Astrocyte of the cerebellum (primary cell): ENCODE results near the gene ATXN1.

Source experiments
- DNase-seq: peaks from one replicate; pipeline ENCODE4 v3.0.0-alpha.2; 2011; ENCODE audit warnings: low read depth
- H3K4me3 ChIP-seq: 2 replicates; pipeline ENCODE4 v1.5.1; 2011; ENCODE audit warnings: mild to moderate bottlenecking, low read depth, low read length, moderate library complexity
- in situ Hi-C: cut with HindIII; loops from 2 replicates; pipeline ENCODE4 v1.10.0; 2017; ENCODE audit warnings: low sequenced_read_pairs
- TF ChIP-seq, protein P1 (sequence below): IDR thresholded peaks from 2 replicates; pipeline ENCODE4 v1.5.1; 2012; ENCODE audit warnings: low read length, low read depth, moderate library complexity, mild to moderate bottlenecking; ENCODE audit errors: missing control alignments

ATXN1 gene

DNA sequence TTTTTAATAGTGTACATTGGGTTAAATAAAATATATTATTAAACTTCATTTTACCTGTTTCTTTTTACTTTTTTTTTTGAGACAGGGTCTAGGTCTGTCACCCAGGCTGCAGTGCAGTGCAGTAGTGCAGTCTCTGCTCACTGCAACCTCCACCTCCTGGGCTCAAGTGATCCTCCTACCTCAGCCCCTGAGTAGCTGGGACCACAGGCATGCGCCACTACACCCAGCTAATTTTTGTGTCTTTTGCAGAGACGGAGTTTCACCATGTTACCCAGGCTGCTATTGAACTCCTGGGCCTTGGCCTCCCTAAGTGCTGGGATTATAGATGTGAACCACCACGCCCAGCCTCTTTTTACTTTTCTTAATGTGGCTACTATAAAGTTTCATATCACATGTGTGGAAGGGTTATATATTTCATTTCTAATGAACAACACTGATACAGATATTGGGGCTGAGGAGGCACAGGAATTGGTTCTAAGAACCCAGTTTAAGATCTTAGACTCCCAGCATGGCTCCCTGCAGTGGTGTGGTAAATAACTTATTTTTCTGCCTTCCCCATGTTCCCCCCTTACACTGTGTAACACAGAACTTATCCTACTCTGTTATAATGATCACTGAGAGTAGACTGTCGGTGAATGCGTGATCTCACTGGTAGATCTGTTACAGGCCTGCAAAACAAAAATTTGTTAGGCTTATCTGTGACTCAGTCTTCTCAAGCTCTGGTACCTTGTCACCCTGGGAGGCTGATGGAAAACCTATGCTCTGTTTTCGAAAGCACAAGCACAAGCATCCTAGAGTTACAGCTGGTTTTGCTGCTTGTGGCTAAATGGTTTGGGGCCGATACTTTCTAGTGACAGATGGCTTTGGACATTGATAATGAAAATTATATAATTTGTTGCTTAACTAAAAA lies 5.8 kb upstream of the ATXN1 start:
- in situ Hi-C loops: loop anchor here (10.0 to 25.0 kb wide), 2 partner anchors 188 to 255 kb away; no protein-coding TSS in a partner anchor
- no peak for DNase-seq
- no peak overlapping the region for H3K4me3 ChIP-seq
- TF ChIP-seq, protein P1, sequence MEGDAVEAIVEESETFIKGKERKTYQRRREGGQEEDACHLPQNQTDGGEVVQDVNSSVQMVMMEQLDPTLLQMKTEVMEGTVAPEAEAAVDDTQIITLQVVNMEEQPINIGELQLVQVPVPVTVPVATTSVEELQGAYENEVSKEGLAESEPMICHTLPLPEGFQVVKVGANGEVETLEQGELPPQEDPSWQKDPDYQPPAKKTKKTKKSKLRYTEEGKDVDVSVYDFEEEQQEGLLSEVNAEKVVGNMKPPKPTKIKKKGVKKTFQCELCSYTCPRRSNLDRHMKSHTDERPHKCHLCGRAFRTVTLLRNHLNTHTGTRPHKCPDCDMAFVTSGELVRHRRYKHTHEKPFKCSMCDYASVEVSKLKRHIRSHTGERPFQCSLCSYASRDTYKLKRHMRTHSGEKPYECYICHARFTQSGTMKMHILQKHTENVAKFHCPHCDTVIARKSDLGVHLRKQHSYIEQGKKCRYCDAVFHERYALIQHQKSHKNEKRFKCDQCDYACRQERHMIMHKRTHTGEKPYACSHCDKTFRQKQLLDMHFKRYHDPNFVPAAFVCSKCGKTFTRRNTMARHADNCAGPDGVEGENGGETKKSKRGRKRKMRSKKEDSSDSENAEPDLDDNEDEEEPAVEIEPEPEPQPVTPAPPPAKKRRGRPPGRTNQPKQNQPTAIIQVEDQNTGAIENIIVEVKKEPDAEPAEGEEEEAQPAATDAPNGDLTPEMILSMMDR: no peak

DNA sequence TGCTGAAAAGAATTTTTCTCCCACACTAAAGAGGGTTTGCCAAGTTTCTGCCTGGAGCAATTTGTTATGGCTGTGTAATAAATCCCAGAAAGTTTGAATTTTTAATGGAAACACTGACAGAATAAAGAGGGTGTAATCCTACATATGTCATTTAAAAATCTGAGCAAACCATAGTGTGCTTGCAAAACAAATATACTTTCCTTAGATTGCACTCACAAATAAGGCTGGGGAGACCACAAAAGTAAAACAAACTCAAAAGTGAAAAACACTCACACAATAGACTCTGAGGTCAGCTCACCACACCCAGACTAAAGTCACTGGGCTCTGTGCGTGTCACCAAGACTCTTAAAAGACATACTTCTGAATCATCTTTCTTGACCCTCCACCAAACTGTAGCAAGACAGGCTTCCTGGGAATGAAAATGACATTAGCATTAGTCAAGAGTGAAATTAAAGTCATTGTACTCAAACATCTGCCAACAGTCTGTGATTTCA lies 4.8 kb upstream of the ATXN1 start:
- DNase-seq: no peak
- TF ChIP-seq, protein P1: no peak
- in situ Hi-C loops: loop anchor here (10.0 to 25.0 kb wide), 2 partner anchors 189 to 254 kb away; no protein-coding TSS in a partner anchor
- no peak overlapping the region for H3K4me3 ChIP-seq

DNA sequence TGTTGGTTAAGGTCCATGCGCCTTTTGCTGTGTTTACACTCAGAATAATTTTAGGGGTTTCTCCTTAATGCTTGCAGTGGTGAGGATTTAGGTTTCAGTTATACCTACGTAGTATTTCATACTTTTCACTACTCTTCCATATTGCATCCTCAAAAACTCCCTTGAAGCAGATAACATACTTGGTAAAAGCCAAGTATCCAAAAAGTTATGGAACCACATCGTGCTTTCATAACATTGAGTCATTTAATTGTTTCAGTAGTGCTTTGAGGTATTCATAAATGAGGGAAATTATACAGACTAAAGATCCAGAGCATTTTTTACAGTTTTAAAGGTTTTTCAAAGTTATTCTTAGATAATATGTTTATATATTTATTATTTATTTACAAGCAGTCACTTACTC lies 4.0 kb upstream of the ATXN1 start:
- in situ Hi-C loops: loop anchor here (10.0 to 25.0 kb wide), 2 partner anchors 190 to 253 kb away; no protein-coding TSS in a partner anchor
- DNase-seq: no peak
- no peak overlapping the region for H3K4me3 ChIP-seq
- TF ChIP-seq, protein P1: no peak

DNA sequence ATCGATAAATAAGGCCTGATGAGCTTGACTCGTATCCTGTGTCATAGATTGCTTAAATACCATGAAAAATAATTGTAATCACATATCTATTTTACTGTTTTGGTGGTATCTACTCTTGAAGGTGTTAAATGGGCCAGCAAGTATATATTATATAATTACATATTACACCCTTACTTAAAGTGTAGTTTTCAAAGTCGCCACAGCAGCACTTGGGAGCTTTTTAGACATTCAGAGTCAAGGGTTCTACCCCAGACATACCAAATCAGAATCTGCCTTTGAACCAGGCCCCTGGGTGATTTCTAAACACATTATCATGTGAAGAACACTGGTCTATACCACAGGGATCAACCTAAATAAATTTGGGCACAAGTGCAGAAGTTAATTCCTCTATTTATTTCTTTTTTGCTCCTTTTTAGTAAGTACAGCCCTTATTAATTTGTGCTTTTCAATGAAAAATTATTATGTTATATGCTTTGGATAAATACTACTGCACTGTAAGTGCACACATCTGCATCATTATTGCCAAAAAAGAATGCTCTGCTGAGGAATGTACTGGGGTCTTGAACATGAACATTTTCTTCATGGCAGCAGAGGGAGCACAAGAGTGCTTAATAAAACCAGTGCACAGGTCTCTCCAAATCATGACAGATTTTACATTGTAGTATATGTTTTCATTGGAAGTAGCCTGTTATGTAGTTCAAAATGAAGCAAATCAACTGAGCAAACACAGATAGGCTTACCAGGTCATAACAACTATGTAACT lies 3.1 kb upstream of the ATXN1 start:
- in situ Hi-C loops: loop anchor here (10.0 to 25.0 kb wide), 2 partner anchors 190 to 252 kb away; no protein-coding TSS in a partner anchor
- TF ChIP-seq, protein P1: peak; percentile 46
- no peak for DNase-seq
- no peak overlapping the region for H3K4me3 ChIP-seq

DNA sequence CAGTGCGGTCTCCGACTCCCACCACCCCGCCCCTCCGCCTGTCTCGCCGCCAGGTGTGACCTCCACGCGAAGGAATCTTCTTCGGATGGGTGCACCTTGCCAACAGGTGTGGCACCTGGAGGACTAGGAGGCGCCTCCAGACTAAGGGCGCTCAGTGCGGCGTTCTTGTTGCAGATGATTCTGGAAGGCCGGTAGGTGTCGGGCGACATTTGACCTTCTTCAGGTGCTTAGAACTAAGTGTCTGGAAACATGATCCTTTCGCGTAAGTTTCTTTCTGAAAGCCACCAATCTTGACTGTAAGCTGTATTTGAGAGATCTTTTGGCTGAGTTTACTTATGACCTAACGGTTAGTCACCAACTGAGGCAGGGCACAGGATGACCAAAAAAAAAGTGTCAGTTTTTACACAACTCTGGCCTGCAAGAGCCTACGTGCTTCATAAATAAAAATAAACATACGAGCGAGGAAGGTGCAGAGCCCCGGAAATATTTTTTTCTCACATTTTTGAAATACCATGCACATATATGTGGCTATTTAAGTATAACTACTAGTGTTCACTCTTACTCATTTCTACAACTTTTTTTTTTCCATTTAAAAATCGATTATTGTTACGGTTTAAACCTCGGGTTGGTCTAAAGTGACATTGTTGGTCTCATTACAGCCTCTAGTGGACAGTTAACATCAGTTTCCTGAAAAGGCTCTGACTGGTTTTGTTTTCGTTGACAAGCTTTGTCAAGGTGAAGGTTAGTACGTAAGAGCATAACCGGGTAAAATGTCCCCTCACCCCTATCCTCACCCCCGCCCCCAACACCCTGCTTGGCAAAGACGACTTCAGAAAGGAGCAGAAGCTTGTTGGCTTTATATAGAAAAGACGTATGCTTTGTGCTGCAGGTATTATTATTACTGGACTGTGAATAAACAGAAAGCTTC lies 1.6 kb upstream of the ATXN1 start:
- peak overlapping the region; percentile 90 for H3K4me3 ChIP-seq
- no peak for DNase-seq
- TF ChIP-seq, protein P1: peak; percentile 86
- in situ Hi-C loops: loop anchor here (10.0 to 25.0 kb wide), 2 partner anchors 192 to 251 kb away; no protein-coding TSS in a partner anchor
